HEK293 (cell line): ENCODE results near the gene ZNF564.
A peak's percentile ranks its signal among the peaks of the same experiment; 100 is the strongest.

Experiments
- GLIS2 ChIP-seq: fragments of 450-650 bp; formaldehyde crosslinking; IDR thresholded peaks from 2 replicates; pipeline ENCODE4 v1.5.1; 2016; ENCODE audit warnings: missing biosample characterization, missing genetic modification characterization
- IKZF3 ChIP-seq: fragments of 450-650 bp; IDR thresholded peaks from 2 replicates; pipeline ENCODE4 v1.5.0; 2018; ENCODE audit warnings: missing biosample characterization, mild to moderate bottlenecking, missing genetic modification characterization, moderate library complexity
- OSR2 ChIP-seq: fragments of 450-650 bp; formaldehyde crosslinking; IDR thresholded peaks from 2 replicates; pipeline ENCODE4 v1.5.1; 2016; ENCODE audit warnings: missing biosample characterization, missing genetic modification characterization
- PRDM2 ChIP-seq: fragments of 450-650 bp; formaldehyde crosslinking; IDR thresholded peaks from 2 replicates; pipeline ENCODE4 v1.5.1; 2016; ENCODE audit warnings: missing biosample characterization, missing genetic modification characterization, borderline replicate concordance
- SETDB1 ChIP-seq: IDR thresholded peaks from one replicate; pipeline ENCODE4 v1.6.1; 2017; ENCODE audit warnings: mild to moderate bottlenecking, low read length, moderate library complexity, mixed read lengths; ENCODE audit not compliant: insufficient read length
- SP2 ChIP-seq: fragments of 450-650 bp; formaldehyde crosslinking; IDR thresholded peaks from 2 replicates; pipeline ENCODE4 v1.5.1; 2016; ENCODE audit warnings: missing biosample characterization, missing genetic modification characterization
- TRIM28 ChIP-seq: IDR thresholded peaks from 2 replicates; pipeline ENCODE4 v1.6.1; 2011; ENCODE audit warnings: low read length, control low read depth, borderline replicate concordance
- ZBTB11 ChIP-seq: fragments of 450-650 bp; formaldehyde crosslinking; conservative IDR thresholded peaks from 2 replicates; pipeline ENCODE4 v1.5.1; 2016; ENCODE audit warnings: low read depth, missing biosample characterization, missing genetic modification characterization
- ZBTB48 ChIP-seq: fragments of 450-650 bp; formaldehyde crosslinking; IDR thresholded peaks from 2 replicates; pipeline ENCODE4 v1.5.1; 2016; ENCODE audit warnings: missing biosample characterization, missing genetic modification characterization
- ZNF146 ChIP-seq: fragments of 450-650 bp; formaldehyde crosslinking; IDR thresholded peaks from 2 replicates; pipeline ENCODE4 v1.5.1; 2016; ENCODE audit warnings: missing biosample characterization, missing genetic modification characterization
- ZNF2 ChIP-seq: fragments of 450-650 bp; formaldehyde crosslinking; IDR thresholded peaks from 2 replicates; pipeline ENCODE4 v1.5.1; 2016; ENCODE audit warnings: missing biosample characterization, missing genetic modification characterization
- ZNF274 ChIP-seq, 2 experiments: fragments of 200-500 bp in 1 of 2; fragments of 450-650 bp in 1 of 2; sonication (Bioruptor generic) in 1 of 2; formaldehyde crosslinking in 1 of 2; IDR thresholded peaks; 2 replicates each; pipeline versions ENCODE4 v1.5.1 to v1.6.1; 2014 to 2016; ENCODE audit warnings: borderline replicate concordance in 1 of 2, inconsistent platforms in 1 of 2, low read length in 1 of 2, missing biosample characterization in 1 of 2, missing genetic modification characterization in 1 of 2
- ZNF302 ChIP-seq: fragments of 450-650 bp; formaldehyde crosslinking; IDR thresholded peaks from 2 replicates; pipeline ENCODE4 v1.5.1; 2016; ENCODE audit warnings: missing biosample characterization, missing genetic modification characterization, low read depth
- ZNF354C ChIP-seq: fragments of 450-650 bp; formaldehyde crosslinking; IDR thresholded peaks from 2 replicates; pipeline ENCODE4 v1.5.1; 2016; ENCODE audit warnings: missing biosample characterization, missing genetic modification characterization, low read depth, borderline replicate concordance
- ZNF37A ChIP-seq: fragments of 450-650 bp; IDR thresholded peaks from 2 replicates; pipeline ENCODE4 v1.5.1; 2018; ENCODE audit warnings: missing biosample characterization, missing genetic modification characterization
- ZNF433 ChIP-seq: fragments of 450-650 bp; formaldehyde crosslinking; IDR thresholded peaks from 2 replicates; pipeline ENCODE4 v1.5.1; 2016; ENCODE audit warnings: missing biosample characterization, missing genetic modification characterization, low read depth
- ZNF530 ChIP-seq: fragments of 450-650 bp; formaldehyde crosslinking; IDR thresholded peaks from 2 replicates; pipeline ENCODE4 v1.5.1; 2016; ENCODE audit warnings: low read depth, missing biosample characterization, missing genetic modification characterization
- ZNF670 ChIP-seq: fragments of 450-650 bp; formaldehyde crosslinking; IDR thresholded peaks from 2 replicates; pipeline ENCODE4 v1.5.1; 2016; ENCODE audit warnings: missing biosample characterization, missing genetic modification characterization, low read depth
- ZNF677 ChIP-seq: fragments of 450-650 bp; IDR thresholded peaks from 2 replicates; pipeline ENCODE4 v1.5.0; 2018; ENCODE audit warnings: missing biosample characterization, mild to moderate bottlenecking, missing genetic modification characterization, moderate library complexity
- ZNF692 ChIP-seq: fragments of 450-650 bp; formaldehyde crosslinking; IDR thresholded peaks from 2 replicates; pipeline ENCODE4 v1.5.1; 2016; ENCODE audit warnings: missing biosample characterization, missing genetic modification characterization
- ZNF701 ChIP-seq: fragments of 450-650 bp; formaldehyde crosslinking; IDR thresholded peaks from 2 replicates; pipeline ENCODE4 v1.5.1; 2016; ENCODE audit warnings: missing biosample characterization, missing genetic modification characterization
- ZNF76 ChIP-seq: fragments of 450-650 bp; formaldehyde crosslinking; IDR thresholded peaks from 2 replicates; pipeline ENCODE4; 2016; ENCODE audit warnings: low read depth, missing biosample characterization, missing genetic modification characterization, borderline replicate concordance
- ZSCAN16 ChIP-seq: fragments of 450-650 bp; formaldehyde crosslinking; IDR thresholded peaks from 2 replicates; pipeline ENCODE4 v1.5.1; 2016; ENCODE audit warnings: missing biosample characterization, missing genetic modification characterization
- ZSCAN30 ChIP-seq: fragments of 450-650 bp; IDR thresholded peaks from 2 replicates; pipeline ENCODE4 v1.5.1; 2018; ENCODE audit warnings: missing biosample characterization, mild to moderate bottlenecking, missing genetic modification characterization, moderate library complexity
- TF ChIP-seq, protein P1 (sequence below): fragments of 450-650 bp; formaldehyde crosslinking; IDR thresholded peaks from 2 replicates; pipeline ENCODE4 v1.5.1; 2016; ENCODE audit warnings: missing biosample characterization, missing genetic modification characterization

Gene ZNF564

DNA sequence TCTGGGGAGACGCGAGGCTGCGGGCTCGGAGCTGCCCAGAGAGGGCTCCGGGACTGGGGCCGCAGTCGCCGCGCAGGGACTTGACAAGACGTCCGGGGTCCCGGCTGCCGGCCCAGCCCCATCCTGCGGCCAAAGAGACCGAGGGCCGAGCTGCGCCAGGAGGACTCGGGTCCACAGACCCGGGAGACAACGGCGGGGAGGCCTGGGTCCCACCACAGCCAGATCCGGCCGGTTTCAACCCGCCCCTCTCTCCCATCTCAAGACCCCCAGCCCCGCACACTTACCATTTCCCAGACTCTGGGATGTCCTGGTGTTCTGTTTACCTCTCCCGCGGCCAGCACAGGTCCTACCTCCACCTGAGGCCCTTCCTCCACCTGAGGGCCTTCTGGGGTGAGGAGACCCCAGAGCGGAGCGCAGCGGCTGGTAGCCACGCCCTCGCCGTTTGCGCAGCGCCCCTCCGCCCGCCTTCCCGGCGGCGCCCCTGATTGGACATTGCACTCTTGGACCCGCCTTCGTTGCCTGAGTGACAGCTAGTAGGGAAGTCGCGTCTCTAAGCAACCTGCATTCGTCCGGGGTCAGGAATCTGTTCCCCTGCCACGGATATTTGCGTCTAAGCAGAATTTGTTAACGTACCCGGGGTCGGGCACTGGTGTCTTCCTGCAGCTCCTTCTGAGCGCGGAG lies 66.8 kb downstream of the ZNF564 start, which contains the start of gene ZNF709 (continued):
- TF ChIP-seq, protein P1, sequence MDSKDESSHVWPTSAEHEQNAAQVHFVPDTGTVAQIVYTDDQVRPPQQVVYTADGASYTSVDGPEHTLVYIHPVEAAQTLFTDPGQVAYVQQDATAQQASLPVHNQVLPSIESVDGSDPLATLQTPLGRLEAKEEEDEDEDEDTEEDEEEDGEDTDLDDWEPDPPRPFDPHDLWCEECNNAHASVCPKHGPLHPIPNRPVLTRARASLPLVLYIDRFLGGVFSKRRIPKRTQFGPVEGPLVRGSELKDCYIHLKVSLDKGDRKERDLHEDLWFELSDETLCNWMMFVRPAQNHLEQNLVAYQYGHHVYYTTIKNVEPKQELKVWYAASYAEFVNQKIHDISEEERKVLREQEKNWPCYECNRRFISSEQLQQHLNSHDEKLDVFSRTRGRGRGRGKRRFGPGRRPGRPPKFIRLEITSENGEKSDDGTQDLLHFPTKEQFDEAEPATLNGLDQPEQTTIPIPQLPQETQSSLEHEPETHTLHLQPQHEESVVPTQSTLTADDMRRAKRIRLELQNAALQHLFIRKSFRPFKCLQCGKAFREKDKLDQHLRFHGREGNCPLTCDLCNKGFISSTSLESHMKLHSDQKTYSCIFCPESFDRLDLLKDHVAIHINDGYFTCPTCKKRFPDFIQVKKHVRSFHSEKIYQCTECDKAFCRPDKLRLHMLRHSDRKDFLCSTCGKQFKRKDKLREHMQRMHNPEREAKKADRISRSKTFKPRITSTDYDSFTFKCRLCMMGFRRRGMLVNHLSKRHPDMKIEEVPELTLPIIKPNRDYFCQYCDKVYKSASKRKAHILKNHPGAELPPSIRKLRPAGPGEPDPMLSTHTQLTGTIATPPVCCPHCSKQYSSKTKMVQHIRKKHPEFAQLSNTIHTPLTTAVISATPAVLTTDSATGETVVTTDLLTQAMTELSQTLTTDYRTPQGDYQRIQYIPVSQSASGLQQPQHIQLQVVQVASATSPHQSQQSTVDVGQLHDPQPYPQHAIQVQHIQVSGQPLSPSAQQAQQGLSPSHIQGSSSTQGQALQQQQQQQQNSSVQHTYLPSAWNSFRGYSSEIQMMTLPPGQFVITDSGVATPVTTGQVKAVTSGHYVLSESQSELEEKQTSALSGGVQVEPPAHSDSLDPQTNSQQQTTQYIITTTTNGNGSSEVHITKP (tag by site-specific recombination): peak; percentile 83
- TF ChIP-seq TRIM28: 0 out of 2 replicates have a peak, but pooled peaks have one; percentile 53
- peak; percentile 73 for TF ChIP-seq GLIS2 (tag by site-specific recombination)
- TF ChIP-seq ZNF2 (tag by site-specific recombination): peak; percentile 79
- TF ChIP-seq PRDM2 (tag by site-specific recombination): no peak
- 0 out of 2 replicates have a peak, but pooled peaks have one; percentile 54 for TF ChIP-seq ZSCAN16 (tag by site-specific recombination)
- no peak for TF ChIP-seq ZNF677
- TF ChIP-seq ZNF701 (tag by site-specific recombination): no peak
- TF ChIP-seq SETDB1: no peak
- TF ChIP-seq ZNF146 (tag by site-specific recombination): 0 out of 2 replicates have a peak, but pooled peaks have one; percentile 31
- no peak for TF ChIP-seq ZNF670 (tag by site-specific recombination)
- no peak for TF ChIP-seq ZNF37A (tag by site-specific recombination)
- no peak for TF ChIP-seq ZNF274 (IDR thresholded peaks at IDR 0.05; ENCODE audit: low read length)
- no peak for TF ChIP-seq ZNF274 (tag by site-specific recombination; IDR thresholded peaks at IDR 0.05; ENCODE audit: borderline replicate concordance)
- no peak for TF ChIP-seq ZNF302
- no peak for TF ChIP-seq ZNF354C (tag by site-specific recombination)
- TF ChIP-seq ZBTB48: peak; percentile 94; the same call in 1 of the 2 replicates
- TF ChIP-seq ZNF692 (tag by site-specific recombination): peak; percentile 96
- no peak for TF ChIP-seq ZNF530 (tag by site-specific recombination)
- TF ChIP-seq ZBTB11 (tag by site-specific recombination): peak; percentile 62
- TF ChIP-seq IKZF3 (tag by site-specific recombination): 0 out of 2 replicates have a peak, but pooled peaks have one; percentile 6
- TF ChIP-seq ZNF433 (tag by site-specific recombination): no peak
- TF ChIP-seq SP2: peak; percentile 96
- TF ChIP-seq OSR2 (tag by site-specific recombination): no peak
- peak; percentile 59 for TF ChIP-seq ZSCAN30 (tag by site-specific recombination)
- TF ChIP-seq ZNF76 (tag by site-specific recombination): peak; percentile 54; the same call in 1 of the 2 replicates
